Mesenchymal stem cell (in vitro differentiated cells and primary cell): ENCODE measurements around the gene PLXDC1.
A peak's percentile ranks its signal among the peaks of the same experiment; 100 is the strongest.

Source experiments
- DNase-seq: peaks from one replicate; pipeline ENCODE4 v3.0.0-alpha.2; 2013
- H2AFZ ChIP-seq: one replicate; pipeline ENCODE4 v1.6.1; 2013; ENCODE audit warnings: low read depth, mild to moderate bottlenecking, control low read depth, inconsistent platforms, low read length, moderate library complexity
- H2AK5ac ChIP-seq: 2 replicates; pipeline ENCODE4 v1.6.1; 2013; ENCODE audit warnings: low read length, moderate library complexity, mild to moderate bottlenecking, inconsistent platforms; ENCODE audit not compliant: severe bottlenecking
- H2BK120ac ChIP-seq: one replicate; pipeline ENCODE4 v1.6.1; 2013; ENCODE audit warnings: low read depth, mild to moderate bottlenecking, inconsistent platforms, low read length, moderate library complexity
- H2BK12ac ChIP-seq, 2 experiments: one replicate each; pipeline ENCODE4 v1.6.1; 2013; ENCODE audit warnings: inconsistent platforms in 2 of 2, low read length in 2 of 2, mild to moderate bottlenecking in 2 of 2, moderate library complexity in 2 of 2, control low read depth in 1 of 2
- H2BK15ac ChIP-seq: one replicate; pipeline ENCODE4 v1.6.1; 2013; ENCODE audit warnings: mild to moderate bottlenecking, low read depth, inconsistent platforms; ENCODE audit not compliant: poor library complexity, severe bottlenecking
- H2BK5ac ChIP-seq: 2 replicates; pipeline ENCODE4 v1.6.1; 2013; ENCODE audit warnings: low read depth, mild to moderate bottlenecking, low read length, control low read depth, inconsistent platforms; ENCODE audit not compliant: poor library complexity, severe bottlenecking
- H3K14ac ChIP-seq, 2 experiments: one replicate each; pipeline ENCODE4 v1.6.1; 2013; ENCODE audit warnings: inconsistent platforms in 2 of 2, low read length in 2 of 2, control low read depth in 1 of 2, mild to moderate bottlenecking in 1 of 2, moderate library complexity in 1 of 2
- H3K18ac ChIP-seq, 2 experiments: one replicate each; pipeline ENCODE4 v1.6.1; 2013; ENCODE audit warnings: inconsistent platforms in 2 of 2, low read length in 2 of 2, control low read depth in 1 of 2, low read depth in 1 of 2, mild to moderate bottlenecking in 1 of 2
- H3K23ac ChIP-seq, 2 experiments: one replicate each; pipeline ENCODE4 v1.6.1; 2013; ENCODE audit warnings: inconsistent platforms in 2 of 2, low read length in 2 of 2, mild to moderate bottlenecking in 2 of 2, moderate library complexity in 2 of 2, control low read depth in 1 of 2
- H3K27ac ChIP-seq: 2 replicates; pipeline ENCODE4 v1.5.1; 2013; ENCODE audit warnings: mild to moderate bottlenecking, moderate library complexity, low read length, control low read depth, inconsistent platforms; ENCODE audit not compliant: poor library complexity, severe bottlenecking
- H3K27me3 ChIP-seq, 2 experiments: 2 replicates each; pipeline versions ENCODE4 v1.6.1 to v1.7.0; 2013; ENCODE audit warnings: low read length in 2 of 2, mild to moderate bottlenecking in 2 of 2, moderate library complexity in 2 of 2, control low read depth in 1 of 2, inconsistent platforms in 1 of 2; ENCODE audit not compliant: control insufficient read depth in 1 of 2, insufficient read depth in 1 of 2
- H3K36me3 ChIP-seq, 2 experiments: 2 replicates each; pipeline versions ENCODE4 v1.6.1 to v1.7.0; 2013; ENCODE audit warnings: low read length in 2 of 2, control low read depth in 1 of 2, inconsistent platforms in 1 of 2, low read depth in 1 of 2, mild to moderate bottlenecking in 1 of 2; ENCODE audit not compliant: insufficient read depth in 2 of 2, control insufficient read depth in 1 of 2
- H3K4ac ChIP-seq, 2 experiments: one replicate each; pipeline ENCODE4 v1.6.1; 2013; ENCODE audit warnings: inconsistent platforms in 2 of 2, low read length in 2 of 2, mild to moderate bottlenecking in 2 of 2, moderate library complexity in 2 of 2, control low read depth in 1 of 2, low read depth in 1 of 2
- H3K4me1 ChIP-seq: 2 replicates; pipeline ENCODE4 v1.6.1; 2013; ENCODE audit warnings: low read depth, low read length, control low read depth; ENCODE audit not compliant: control insufficient read depth, insufficient read depth
- H3K4me2 ChIP-seq: 2 replicates; pipeline ENCODE4 v1.6.1; 2013; ENCODE audit warnings: low read length, mild to moderate bottlenecking, inconsistent platforms; ENCODE audit not compliant: poor library complexity, severe bottlenecking
- H3K4me3 ChIP-seq, 2 experiments: 2 replicates each; pipeline versions ENCODE4 v1.5.1 to v1.7.0; 2013; ENCODE audit warnings: low read length in 2 of 2, mild to moderate bottlenecking in 2 of 2, control low read depth in 1 of 2, low read depth in 1 of 2; ENCODE audit not compliant: insufficient read depth in 1 of 2
- H3K79me1 ChIP-seq: replicated peaks from 2 replicates; pipeline ENCODE4 v1.6.1; 2013; ENCODE audit warnings: mild to moderate bottlenecking, control low read depth, low read length, inconsistent platforms; ENCODE audit not compliant: poor library complexity, severe bottlenecking
- H3K9ac ChIP-seq: 2 replicates; pipeline ENCODE4 v1.7.0; 2013; ENCODE audit warnings: mild to moderate bottlenecking, low read length, moderate library complexity
- H3K9me3 ChIP-seq: 2 replicates; pipeline ENCODE4 v1.7.0; 2013; ENCODE audit warnings: mild to moderate bottlenecking, low read length; ENCODE audit not compliant: control insufficient read depth
- H4K8ac ChIP-seq: one replicate; pipeline ENCODE4 v1.6.1; 2013; ENCODE audit warnings: inconsistent platforms, mild to moderate bottlenecking, low read length, moderate library complexity
- H4K91ac ChIP-seq: one replicate; pipeline ENCODE4 v1.6.1; 2013; ENCODE audit warnings: mild to moderate bottlenecking, low read length, inconsistent platforms
- WGBS: methylation state at CpG from one replicate; pipeline ENCODE4 v1.1.7; 2013; ENCODE audit warnings: mixed read lengths; 5-methylcytosine and 5-hydroxymethylcytosine counted together

Gene PLXDC1

GRCh38 chr17:39073353-39073752, 78.1 kb downstream of the PLXDC1 start:
- no peak overlapping the region for H3K27ac ChIP-seq
- WGBS = 98% methylated on average over 3 of the region's 3 CpGs
- H3K14ac ChIP-seq = no peak overlapping the region
- no peak overlapping the region for H3K23ac ChIP-seq
- H3K27me3 ChIP-seq = peaks cover 0 to 46% of the 10 kb centered on the region in 2 experiments
- no peak overlapping the region for H3K18ac ChIP-seq
- no peak overlapping the region for H2AFZ ChIP-seq
- H2BK5ac ChIP-seq = no peak overlapping the region
- H2BK12ac ChIP-seq = no peak overlapping the region
- no peak overlapping the region for H3K4me2 ChIP-seq
- no peak overlapping the region for H3K9ac ChIP-seq
- no peak overlapping the region for H2BK120ac ChIP-seq
- H3K4me1 ChIP-seq = peaks cover 3% of the 10 kb centered on the region
- DNase-seq = no peak
- H2BK15ac ChIP-seq = no peak overlapping the region
- H2AK5ac ChIP-seq = no peak overlapping the region
- no peaks in the 10 kb centered on the region for H3K9me3 ChIP-seq
- no peak overlapping the region for H4K91ac ChIP-seq
- no peak overlapping the region for H4K8ac ChIP-seq
- H3K79me1 ChIP-seq = no peaks in the 10 kb centered on the region
- no peak overlapping the region for H3K4ac ChIP-seq
- no peak overlapping the region for H3K4me3 ChIP-seq
- H3K36me3 ChIP-seq = peaks cover 0 to 55% of the 10 kb centered on the region in 2 experiments

- Histone ChIP-seq H3K9me3 (no peaks in the 10 kb centered on the region), H3K4me3 (peak overlapping the region in 1 of 2 experiments; percentile 33), H2BK5ac (no peak overlapping the region), H3K23ac (peak overlapping the region in 1 of 2 experiments; percentile 46), H4K8ac (no peak overlapping the region), H3K79me1 (no peaks in the 10 kb centered on the region), H3K27me3 (peaks cover 0 to 39% of the 10 kb centered on the region in 2 experiments), H2BK15ac (no peak overlapping the region), H2BK12ac (no peak overlapping the region), H3K4ac (no peak overlapping the region), H4K91ac (peak overlapping the region; percentile 3), H3K4me1 (peaks cover 3% of the 10 kb centered on the region), H3K14ac (no peak overlapping the region), H3K27ac (no peak overlapping the region), H3K4me2 (no peak overlapping the region), H2AFZ (no peak overlapping the region), H3K18ac (no peak overlapping the region), H2BK120ac (no peak overlapping the region), H3K9ac (no peak overlapping the region), H3K36me3 (peaks cover 0 to 44% of the 10 kb centered on the region in 2 experiments), H2AK5ac (no peak overlapping the region)
- WGBS = 85% methylated on average over 4 of the region's 4 CpGs
- no peak for DNase-seq
Measured at GRCh38 chr17:39071573-39071972, 79.9 kb downstream of the PLXDC1 start.

- no peak overlapping the region for H3K23ac ChIP-seq
- peak; percentile 66 for DNase-seq
- H3K27me3 ChIP-seq = peaks cover 0 to 40% of the 10 kb centered on the region in 2 experiments
- no peak overlapping the region for H3K27ac ChIP-seq
- no peak overlapping the region for H2BK120ac ChIP-seq
- H3K9me3 ChIP-seq = no peaks in the 10 kb centered on the region
- H3K79me1 ChIP-seq = no peaks in the 10 kb centered on the region
- H3K4ac ChIP-seq = no peak overlapping the region
- no peak overlapping the region for H4K8ac ChIP-seq
- H2AFZ ChIP-seq = no peak overlapping the region
- no peak overlapping the region for H2BK5ac ChIP-seq
- no peak overlapping the region for H2AK5ac ChIP-seq
- H3K36me3 ChIP-seq = peaks cover 0 to 32% of the 10 kb centered on the region in 2 experiments
- no peak overlapping the region for H4K91ac ChIP-seq
- H3K18ac ChIP-seq = no peak overlapping the region
- no peak overlapping the region for H3K9ac ChIP-seq
- H2BK15ac ChIP-seq = no peak overlapping the region
- H3K4me3 ChIP-seq = no peak overlapping the region
- 75% methylated on average over 8 of the region's 8 CpGs for WGBS
- no peak overlapping the region for H3K14ac ChIP-seq
- no peak overlapping the region for H2BK12ac ChIP-seq
- peaks cover 8% of the 10 kb centered on the region for H3K4me1 ChIP-seq
- H3K4me2 ChIP-seq = no peak overlapping the region
Measured at GRCh38 chr17:39069114-39069756, 82.2 kb downstream of the PLXDC1 start.

GRCh38 chr17:39064819-39065218, 86.6 kb downstream of the PLXDC1 start:
- H3K18ac ChIP-seq = no peak overlapping the region

More at GRCh38 chr17:39064819-39065218, 86.6 kb downstream of the PLXDC1 start:
- H2AK5ac ChIP-seq = no peak overlapping the region
- no peak overlapping the region for H3K4me2 ChIP-seq
- H3K27me3 ChIP-seq = peaks cover 0 to 19% of the 10 kb centered on the region in 2 experiments
- H3K4ac ChIP-seq = no peak overlapping the region
- no peak overlapping the region for H2BK12ac ChIP-seq
- H2BK120ac ChIP-seq = no peak overlapping the region
- H3K9me3 ChIP-seq = no peaks in the 10 kb centered on the region
- peak overlapping the region in 1 of 2 experiments; percentile 61 for H3K4me3 ChIP-seq
- no peak overlapping the region for H2AFZ ChIP-seq
- no peak overlapping the region for H2BK5ac ChIP-seq
- H4K91ac ChIP-seq = no peak overlapping the region
- H3K23ac ChIP-seq = no peak overlapping the region
- H3K4me1 ChIP-seq = peaks cover 10% of the 10 kb centered on the region
- no peak overlapping the region for H4K8ac ChIP-seq
- peak overlapping the region; percentile 61 for H3K9ac ChIP-seq
- 88% methylated on average over 4 of the region's 5 CpGs for WGBS
- no peak overlapping the region for H3K27ac ChIP-seq
- H3K14ac ChIP-seq = no peak overlapping the region
- H3K79me1 ChIP-seq = no peaks in the 10 kb centered on the region
- no peak for DNase-seq
- no peak overlapping the region for H2BK15ac ChIP-seq
- peaks cover 0 to 6% of the 10 kb centered on the region in 2 experiments for H3K36me3 ChIP-seq
